Activated T-cell treated with anti-CD3 and anti-CD28 coated beads, Interleukin-2, amount 50 U/mL, for 48 hours (primary cell): ENCODE results near the gene WDR55.
"Not testable (repeated sequence)": the region's sequence is repeated elsewhere in the genome, so short reads cannot be mapped to it uniquely, and the experiment has no call there.

Source experiments
- DNase-seq, 2 experiments: peaks; one replicate each; pipeline ENCODE4 v3.0.0-alpha.2; 2020

The WDR55 gene

GRCh38 chr5:140664359-140665119 is at the start of gene WDR55:
TSS of gene WDR55 (plus strand) at chr5:140664904. CDS start at chr5:140664913, 9 bp downstream.
- DNase-seq: peak; percentile 97 to 98

GRCh38 chr5:140622301-140622700 is 42.4 kb upstream of the WDR55 start:
- DNase-seq: no peak

- not testable (repeated sequence) for DNase-seq
Observed at GRCh38 chr5:140623061-140623460, 41.6 kb upstream of the WDR55 start.

- not testable (repeated sequence) for DNase-seq
Observed at GRCh38 chr5:140624886-140625285, 39.8 kb upstream of the WDR55 start.

- no peak for DNase-seq
Observed at GRCh38 chr5:140627972-140628371, 36.7 kb upstream of the WDR55 start.

- DNase-seq: no peak
Observed at GRCh38 chr5:140628711-140629110, 36.0 kb upstream of the WDR55 start.

- DNase-seq: no peak
Observed at GRCh38 chr5:140630292-140631035, 34.2 kb upstream of the WDR55 start.

GRCh38 chr5:140631036-140631417 is 33.7 kb upstream of the WDR55 start:
- DNase-seq: no peak

GRCh38 chr5:140631831-140632365 is 32.8 kb upstream of the WDR55 start:
- peak in 1 of 2 experiments; percentile 60 for DNase-seq

- peak; percentile 64 to 70 for DNase-seq
Observed at GRCh38 chr5:140632366-140633020, 32.2 kb upstream of the WDR55 start.

- peak in 1 of 2 experiments; percentile 51 for DNase-seq
Observed at GRCh38 chr5:140633021-140633471, 31.7 kb upstream of the WDR55 start, which contains the start of gene CD14. TSS of gene CD14 (minus strand) at chr5:140633175. CDS start at chr5:140633071, 104 bp downstream.

GRCh38 chr5:140633501-140633900 is 31.2 kb upstream of the WDR55 start:
- DNase-seq: no peak

- no peak for DNase-seq
Observed at GRCh38 chr5:140634103-140634502, 30.6 kb upstream of the WDR55 start.

GRCh38 chr5:140635291-140636257 is 29.1 kb upstream of the WDR55 start:
- peak in 1 of 2 experiments; percentile 33 for DNase-seq

GRCh38 chr5:140637371-140638100 is 27.2 kb upstream of the WDR55 start:
- DNase-seq: no peak

- not testable (repeated sequence) for DNase-seq
Observed at GRCh38 chr5:140638898-140639147, 25.9 kb upstream of the WDR55 start.

GRCh38 chr5:140639148-140639981 is 25.3 kb upstream of the WDR55 start, which contains the start of gene TMCO6:
TSS of gene TMCO6 (plus strand) at chr5:140639451. CDS start at chr5:140639528, 77 bp downstream.
- DNase-seq: peak; percentile 97 to 98

GRCh38 chr5:140641716-140642115 is 23.0 kb upstream of the WDR55 start:
- DNase-seq: no peak

- DNase-seq: no peak
Observed at GRCh38 chr5:140642718-140643117, 22.0 kb upstream of the WDR55 start.

GRCh38 chr5:140647042-140647419 is 17.7 kb upstream of the WDR55 start:
- no peak for DNase-seq
